ENCODE measurements around the gene DNAI7.

DNAI7 gene

GRCh38 chr12:25195056-25195971, at the start of gene DNAI7, which contains the start of gene ETFRF1:
Gene DNAI7, minus strand, starts transcription at chr12:25195160. Its CDS starts 82 bp downstream, at chr12:25195078.
Gene ETFRF1, plus strand, starts transcription at chr12:25195237. Its CDS starts 8,720 bp downstream, at chr12:25203957.
- DNase-seq (peak; percentile 98), ATAC-seq (peak; percentile 90)
- Mint-ChIP-seq H3K9me3 (no peaks in the 10 kb centered on the region), H3K36me3 (ENCODE audit: low read depth) (peaks cover 5% of the 10 kb centered on the region), H3K4me1 (peaks cover 23% of the 10 kb centered on the region), H3K27ac (peak within 1 kb of the TSS; percentile 96), H3K4me3 (peak within 1 kb of the TSS; percentile 95), H3K27me3 (no peaks in the 10 kb centered on the region)

- DNase-seq, result no peak
- H3K9me3 Mint-ChIP-seq, result peaks cover 4% of the 10 kb centered on the region
- H3K4me3 Mint-ChIP-seq, result no peak overlapping the region
- peaks cover 49% of the 10 kb centered on the region for H3K4me1 Mint-ChIP-seq
- no peak overlapping the region for H3K27ac Mint-ChIP-seq
- ATAC-seq, result no peak
- peaks cover 39% of the 10 kb centered on the region for H3K36me3 Mint-ChIP-seq (ENCODE audit: low read depth)
- no peaks in the 10 kb centered on the region for H3K27me3 Mint-ChIP-seq
Measured at GRCh38 chr12:25243680-25243990, 48.7 kb upstream of the DNAI7 start.

GRCh38 chr12:25242981-25243679, 48.2 kb upstream of the DNAI7 start:
- DNase-seq (no peak), ATAC-seq (no peak)
- H3K27ac Mint-ChIP-seq, result no peak overlapping the region
- peaks cover 42% of the 10 kb centered on the region for H3K36me3 Mint-ChIP-seq (ENCODE audit: low read depth)
- no peak overlapping the region for H3K4me3 Mint-ChIP-seq
- peaks cover 45% of the 10 kb centered on the region for H3K4me1 Mint-ChIP-seq
- H3K27me3 Mint-ChIP-seq, result no peaks in the 10 kb centered on the region
- H3K9me3 Mint-ChIP-seq, result peaks cover 4% of the 10 kb centered on the region

- Mint-ChIP-seq H3K9me3 (peaks cover 4% of the 10 kb centered on the region), H3K27me3 (no peaks in the 10 kb centered on the region), H3K36me3 (ENCODE audit: low read depth) (peaks cover 43% of the 10 kb centered on the region), H3K27ac (no peak overlapping the region), H3K4me3 (no peak overlapping the region), H3K4me1 (peaks cover 39% of the 10 kb centered on the region)
- DNase-seq, result no peak
- ATAC-seq, result peak; percentile 82
Measured at GRCh38 chr12:25241167-25242020, 46.4 kb upstream of the DNAI7 start.

GRCh38 chr12:25236626-25237025, 41.7 kb upstream of the DNAI7 start:
- DNase-seq (no peak), ATAC-seq (no peak)
- Mint-ChIP-seq H3K36me3 (ENCODE audit: low read depth) (peaks cover 31% of the 10 kb centered on the region), H3K27me3 (no peaks in the 10 kb centered on the region), H3K9me3 (no peaks in the 10 kb centered on the region), H3K4me3 (no peak overlapping the region), H3K4me1 (peaks cover 19% of the 10 kb centered on the region), H3K27ac (no peak overlapping the region)

- no peaks in the 10 kb centered on the region for H3K27me3 Mint-ChIP-seq
- ATAC-seq (no peak), DNase-seq (no peak)
- H3K4me3 Mint-ChIP-seq, result no peak overlapping the region
- H3K9me3 Mint-ChIP-seq, result no peaks in the 10 kb centered on the region
- H3K27ac Mint-ChIP-seq, result no peak overlapping the region
- H3K36me3 Mint-ChIP-seq (ENCODE audit: low read depth), result peaks cover 34% of the 10 kb centered on the region
- H3K4me1 Mint-ChIP-seq, result peaks cover 14% of the 10 kb centered on the region
Measured at GRCh38 chr12:25236190-25236589, 41.2 kb upstream of the DNAI7 start.

GRCh38 chr12:25213338-25213737, 18.4 kb upstream of the DNAI7 start:
- H3K27ac Mint-ChIP-seq, result no peak overlapping the region
- peaks cover 18% of the 10 kb centered on the region for H3K36me3 Mint-ChIP-seq (ENCODE audit: low read depth)
- H3K4me1 Mint-ChIP-seq, result peaks cover 4% of the 10 kb centered on the region
- no peak overlapping the region for H3K4me3 Mint-ChIP-seq
- no peak for ATAC-seq
- DNase-seq, result no peak
- no peaks in the 10 kb centered on the region for H3K9me3 Mint-ChIP-seq
- no peaks in the 10 kb centered on the region for H3K27me3 Mint-ChIP-seq

GRCh38 chr12:25208554-25208953, 13.6 kb upstream of the DNAI7 start:
- H3K36me3 Mint-ChIP-seq (ENCODE audit: low read depth), result peaks cover 16% of the 10 kb centered on the region
- ATAC-seq (no peak), DNase-seq (no peak)
- H3K27me3 Mint-ChIP-seq, result no peaks in the 10 kb centered on the region
- H3K27ac Mint-ChIP-seq, result no peak overlapping the region
- H3K4me1 Mint-ChIP-seq, result peaks cover 6% of the 10 kb centered on the region
- H3K4me3 Mint-ChIP-seq, result no peak overlapping the region
- H3K9me3 Mint-ChIP-seq, result no peaks in the 10 kb centered on the region

GRCh38 chr12:25207846-25208245, 12.9 kb upstream of the DNAI7 start:
- peaks cover 6% of the 10 kb centered on the region for H3K4me1 Mint-ChIP-seq
- DNase-seq, result no peak
- H3K4me3 Mint-ChIP-seq, result no peak overlapping the region
- H3K36me3 Mint-ChIP-seq (ENCODE audit: low read depth), result peaks cover 18% of the 10 kb centered on the region
- ATAC-seq, result no peak
- no peaks in the 10 kb centered on the region for H3K27me3 Mint-ChIP-seq
- H3K9me3 Mint-ChIP-seq, result no peaks in the 10 kb centered on the region
- no peak overlapping the region for H3K27ac Mint-ChIP-seq

GRCh38 chr12:25207411-25207810, 12.5 kb upstream of the DNAI7 start:
- Mint-ChIP-seq H3K27me3 (no peaks in the 10 kb centered on the region), H3K4me1 (peaks cover 6% of the 10 kb centered on the region), H3K9me3 (no peaks in the 10 kb centered on the region), H3K27ac (no peak overlapping the region), H3K4me3 (no peak overlapping the region), H3K36me3 (ENCODE audit: low read depth) (peaks cover 18% of the 10 kb centered on the region)
- ATAC-seq (no peak), DNase-seq (no peak)

- Mint-ChIP-seq H3K4me1 (peaks cover 2% of the 10 kb centered on the region), H3K27me3 (no peaks in the 10 kb centered on the region), H3K4me3 (no peak overlapping the region), H3K36me3 (ENCODE audit: low read depth) (peaks cover 7% of the 10 kb centered on the region), H3K9me3 (no peaks in the 10 kb centered on the region), H3K27ac (no peak overlapping the region)
- DNase-seq, result no peak
- no peak for ATAC-seq
Measured at GRCh38 chr12:25202137-25202536, 7.2 kb upstream of the DNAI7 start.

GRCh38 chr12:25200703-25201102, 5.7 kb upstream of the DNAI7 start:
- no peaks in the 10 kb centered on the region for H3K9me3 Mint-ChIP-seq
- peaks cover 5% of the 10 kb centered on the region for H3K36me3 Mint-ChIP-seq (ENCODE audit: low read depth)
- no peak overlapping the region for H3K27ac Mint-ChIP-seq
- no peaks in the 10 kb centered on the region for H3K27me3 Mint-ChIP-seq
- DNase-seq (no peak), ATAC-seq (no peak)
- no peak overlapping the region for H3K4me3 Mint-ChIP-seq
- H3K4me1 Mint-ChIP-seq, result peaks cover 9% of the 10 kb centered on the region

GRCh38 chr12:25197608-25198007, 2.6 kb upstream of the DNAI7 start:
- no peaks in the 10 kb centered on the region for H3K27me3 Mint-ChIP-seq

GRCh38 chr12:25194722-25195055, 271 bp downstream of the DNAI7 start:
- peak overlapping the region; percentile 96 for H3K27ac Mint-ChIP-seq
- peaks cover 4% of the 10 kb centered on the region for H3K36me3 Mint-ChIP-seq (ENCODE audit: low read depth)
- peak overlapping the region; percentile 95 for H3K4me3 Mint-ChIP-seq
- no peak for ATAC-seq
- H3K4me1 Mint-ChIP-seq, result peaks cover 23% of the 10 kb centered on the region
- no peak for DNase-seq
- no peaks in the 10 kb centered on the region for H3K9me3 Mint-ChIP-seq
- H3K27me3 Mint-ChIP-seq, result no peaks in the 10 kb centered on the region

More at GRCh38 chr12:25197608-25198007, 2.6 kb upstream of the DNAI7 start:
- ATAC-seq (no peak), DNase-seq (no peak)
- Mint-ChIP-seq H3K4me3 (no peak overlapping the region), H3K36me3 (ENCODE audit: low read depth) (peaks cover 5% of the 10 kb centered on the region), H3K9me3 (no peaks in the 10 kb centered on the region), H3K4me1 (peaks cover 23% of the 10 kb centered on the region), H3K27ac (no peak overlapping the region)

Measured in activated naive CD8-positive, alpha-beta T cell treated with anti-CD3 and anti-CD28 coated beads, Interleukin-2, amount 50 U/mL, for 24 hours (primary cell).